ENCODE measurements around the gene GRIP2. TPM values are rescaled to one million over a fixed set of nuclear protein-coding genes. Genes with fewer than 3 reads are reported as not detected.

GRIP2 gene
- total and polyA plus RNA-seq, 9 of the 15 experiments (the other 6 are each of a cell fraction or from before 2014, with no cell fraction given) = 0.01 TPM; not detected in 7

DNA sequence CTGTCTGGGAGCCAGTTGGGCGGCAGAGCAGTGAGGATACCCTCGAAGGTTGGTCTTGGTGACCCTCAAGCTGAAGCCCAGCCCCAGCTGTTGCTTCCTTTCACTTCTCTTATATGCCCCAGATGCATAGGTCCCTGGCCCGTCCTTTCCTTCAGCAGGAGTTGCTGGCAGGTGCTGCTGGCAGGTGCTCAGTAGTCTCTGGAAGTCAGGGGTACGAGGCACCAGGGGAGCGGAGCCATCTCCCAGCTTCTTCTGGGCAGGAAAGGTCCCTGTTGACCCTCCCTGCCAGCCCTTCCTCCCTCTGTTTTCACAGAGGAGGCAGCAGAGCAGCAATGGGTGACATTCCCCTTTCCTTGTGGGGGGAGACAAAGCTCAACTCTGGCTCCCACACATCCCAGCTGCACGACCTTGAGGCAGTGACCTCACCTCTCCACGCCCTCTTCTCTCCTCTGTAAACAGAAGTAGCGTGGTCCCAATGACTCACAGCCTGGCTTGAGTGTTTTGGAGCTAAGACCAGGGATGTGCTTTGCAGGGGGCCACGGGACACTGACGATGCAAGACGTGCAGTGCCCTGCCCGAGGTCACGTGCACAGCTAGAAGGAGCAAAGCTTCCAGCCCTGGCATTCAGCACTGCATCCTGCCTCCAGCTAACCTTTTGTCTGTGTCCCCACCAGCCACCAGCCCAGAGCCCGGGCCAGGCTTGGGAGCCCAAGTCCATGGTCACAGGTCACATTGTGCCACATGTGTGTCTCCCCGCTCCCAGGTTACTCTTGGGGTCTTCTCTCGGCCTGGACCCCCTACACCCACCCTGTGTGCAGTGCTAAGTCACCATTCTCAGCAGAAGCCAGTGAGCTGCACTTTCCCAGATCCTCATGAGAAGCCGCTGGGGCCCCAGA, 88.0 kb downstream of the GRIP2 start (continued):
- TF ChIP-seq FOXM1 (IDR thresholded peaks at IDR 0.05; ENCODE audit: low read depth) (no peak), FOXM1 (CRISPR knock-in tag; IDR thresholded peaks at IDR 0.05; ENCODE audit: low read depth) (0 out of 2 replicates have a peak, but pooled peaks have one; percentile 53), NFATC3 (IDR thresholded peaks at IDR 0.05) (no peak), NR3C1 (CRISPR knock-in tag; IDR thresholded peaks at IDR 0.05) (no peak), ZBTB7A (IDR thresholded peaks at IDR 0.05; ENCODE audit: borderline replicate concordance, control insufficient read depth, low read depth, low read length) (no peak), ZNF436 (CRISPR knock-in tag; IDR thresholded peaks at IDR 0.05) (no peak), JUN (IDR thresholded peaks at IDR 0.05; ENCODE audit: borderline replicate concordance, low read depth, low read length) (peak; percentile 67; the same call in 1 of the 2 replicates), JUN (CRISPR knock-in tag; IDR thresholded peaks at IDR 0.05; ENCODE audit: borderline replicate concordance) (no peak), DACH1 (IDR thresholded peaks at IDR 0.05; ENCODE audit: partially characterized antibody) (no peak), CEBPG (CRISPR knock-in tag; IDR thresholded peaks at IDR 0.05) (no peak), CEBPG (tag; conservative IDR thresholded peaks at IDR 0.05 in 1 of 2, IDR thresholded peaks at IDR 0.05 in 1 of 2) (no peak), RBM22 (IDR thresholded peaks at IDR 0.05; ENCODE audit: low read depth, low read length, poor library complexity, severe bottlenecking) (peak; percentile 82), RNF2 (IDR thresholded peaks at IDR 0.05) (no peak), ZNF175 (CRISPR knock-in tag; IDR thresholded peaks at IDR 0.05; ENCODE audit: low read depth) (no peak), MEIS2 (IDR thresholded peaks at IDR 0.05; ENCODE audit: partially characterized antibody) (no peak)
- TF ChIP-seq, protein P1, sequence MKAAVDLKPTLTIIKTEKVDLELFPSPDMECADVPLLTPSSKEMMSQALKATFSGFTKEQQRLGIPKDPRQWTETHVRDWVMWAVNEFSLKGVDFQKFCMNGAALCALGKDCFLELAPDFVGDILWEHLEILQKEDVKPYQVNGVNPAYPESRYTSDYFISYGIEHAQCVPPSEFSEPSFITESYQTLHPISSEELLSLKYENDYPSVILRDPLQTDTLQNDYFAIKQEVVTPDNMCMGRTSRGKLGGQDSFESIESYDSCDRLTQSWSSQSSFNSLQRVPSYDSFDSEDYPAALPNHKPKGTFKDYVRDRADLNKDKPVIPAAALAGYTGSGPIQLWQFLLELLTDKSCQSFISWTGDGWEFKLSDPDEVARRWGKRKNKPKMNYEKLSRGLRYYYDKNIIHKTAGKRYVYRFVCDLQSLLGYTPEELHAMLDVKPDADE (conservative IDR thresholded peaks at IDR 0.05; ENCODE audit: control insufficient read depth, low read depth, low read length) = no peak
- TF ChIP-seq, protein P2, sequence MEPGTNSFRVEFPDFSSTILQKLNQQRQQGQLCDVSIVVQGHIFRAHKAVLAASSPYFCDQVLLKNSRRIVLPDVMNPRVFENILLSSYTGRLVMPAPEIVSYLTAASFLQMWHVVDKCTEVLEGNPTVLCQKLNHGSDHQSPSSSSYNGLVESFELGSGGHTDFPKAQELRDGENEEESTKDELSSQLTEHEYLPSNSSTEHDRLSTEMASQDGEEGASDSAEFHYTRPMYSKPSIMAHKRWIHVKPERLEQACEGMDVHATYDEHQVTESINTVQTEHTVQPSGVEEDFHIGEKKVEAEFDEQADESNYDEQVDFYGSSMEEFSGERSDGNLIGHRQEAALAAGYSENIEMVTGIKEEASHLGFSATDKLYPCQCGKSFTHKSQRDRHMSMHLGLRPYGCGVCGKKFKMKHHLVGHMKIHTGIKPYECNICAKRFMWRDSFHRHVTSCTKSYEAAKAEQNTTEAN (CRISPR knock-in tag; IDR thresholded peaks at IDR 0.05) = no peak
- TF ChIP-seq, protein P3, sequence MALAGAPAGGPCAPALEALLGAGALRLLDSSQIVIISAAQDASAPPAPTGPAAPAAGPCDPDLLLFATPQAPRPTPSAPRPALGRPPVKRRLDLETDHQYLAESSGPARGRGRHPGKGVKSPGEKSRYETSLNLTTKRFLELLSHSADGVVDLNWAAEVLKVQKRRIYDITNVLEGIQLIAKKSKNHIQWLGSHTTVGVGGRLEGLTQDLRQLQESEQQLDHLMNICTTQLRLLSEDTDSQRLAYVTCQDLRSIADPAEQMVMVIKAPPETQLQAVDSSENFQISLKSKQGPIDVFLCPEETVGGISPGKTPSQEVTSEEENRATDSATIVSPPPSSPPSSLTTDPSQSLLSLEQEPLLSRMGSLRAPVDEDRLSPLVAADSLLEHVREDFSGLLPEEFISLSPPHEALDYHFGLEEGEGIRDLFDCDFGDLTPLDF (CRISPR knock-in tag; IDR thresholded peaks at IDR 0.05) = no peak
- TF ChIP-seq, protein P4, sequence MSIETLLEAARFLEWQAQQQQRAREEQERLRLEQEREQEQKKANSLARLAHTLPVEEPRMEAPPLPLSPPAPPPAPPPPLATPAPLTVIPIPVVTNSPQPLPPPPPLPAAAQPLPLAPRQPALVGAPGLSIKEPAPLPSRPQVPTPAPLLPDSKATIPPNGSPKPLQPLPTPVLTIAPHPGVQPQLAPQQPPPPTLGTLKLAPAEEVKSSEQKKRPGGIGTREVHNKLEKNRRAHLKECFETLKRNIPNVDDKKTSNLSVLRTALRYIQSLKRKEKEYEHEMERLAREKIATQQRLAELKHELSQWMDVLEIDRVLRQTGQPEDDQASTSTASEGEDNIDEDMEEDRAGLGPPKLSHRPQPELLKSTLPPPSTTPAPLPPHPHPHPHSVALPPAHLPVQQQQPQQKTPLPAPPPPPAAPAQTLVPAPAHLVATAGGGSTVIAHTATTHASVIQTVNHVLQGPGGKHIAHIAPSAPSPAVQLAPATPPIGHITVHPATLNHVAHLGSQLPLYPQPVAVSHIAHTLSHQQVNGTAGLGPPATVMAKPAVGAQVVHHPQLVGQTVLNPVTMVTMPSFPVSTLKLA (conservative IDR thresholded peaks at IDR 0.05) = 0 out of 4 replicates have a peak, but pooled peaks of 1 of the 2 experiments have one; percentile 19

Data from K562 (cell line).